DOHH2 (cell line): Measurements from ENCODE around the gene BCAR3.

Experiments used
- EZH2phosphoT487 ChIP-seq: fragments of 200-600 bp; sonication (generic); IDR thresholded peaks from 2 replicates; pipeline ENCODE4 v1.6.1; 2017; ENCODE audit warnings: borderline replicate concordance, mild to moderate bottlenecking, antibody characterized with exemption, low read length, moderate library complexity, mixed read lengths
- TF ChIP-seq, protein P1 (sequence below): fragments of 200-600 bp; sonication (generic); IDR thresholded peaks from one replicate; pipeline ENCODE4 v1.5.1; 2014; ENCODE audit warnings: antibody characterized with exemption, mild to moderate bottlenecking, low read depth, low read length; ENCODE audit not compliant: poor library complexity, severe bottlenecking

DNA sequence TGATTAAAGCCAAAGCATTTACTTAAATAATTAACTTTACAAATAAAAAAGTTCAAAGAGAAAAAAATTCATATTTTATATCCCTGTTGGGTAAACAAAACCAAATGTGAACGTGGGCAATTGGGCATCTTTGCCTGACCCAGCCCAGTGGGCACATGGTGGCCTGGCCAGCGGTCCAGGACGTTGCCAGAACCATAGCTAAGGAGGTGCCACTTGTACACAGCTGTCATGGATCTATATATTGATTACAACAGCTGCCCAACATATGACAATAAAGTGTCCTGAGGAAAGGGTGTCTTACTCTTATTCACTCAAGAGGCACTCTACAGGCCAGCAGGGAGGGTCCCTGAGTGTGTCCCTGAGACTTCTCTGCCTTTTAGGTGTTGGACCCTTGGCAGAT is 78.5 kb downstream of the BCAR3 start:
- TF ChIP-seq, protein P1, sequence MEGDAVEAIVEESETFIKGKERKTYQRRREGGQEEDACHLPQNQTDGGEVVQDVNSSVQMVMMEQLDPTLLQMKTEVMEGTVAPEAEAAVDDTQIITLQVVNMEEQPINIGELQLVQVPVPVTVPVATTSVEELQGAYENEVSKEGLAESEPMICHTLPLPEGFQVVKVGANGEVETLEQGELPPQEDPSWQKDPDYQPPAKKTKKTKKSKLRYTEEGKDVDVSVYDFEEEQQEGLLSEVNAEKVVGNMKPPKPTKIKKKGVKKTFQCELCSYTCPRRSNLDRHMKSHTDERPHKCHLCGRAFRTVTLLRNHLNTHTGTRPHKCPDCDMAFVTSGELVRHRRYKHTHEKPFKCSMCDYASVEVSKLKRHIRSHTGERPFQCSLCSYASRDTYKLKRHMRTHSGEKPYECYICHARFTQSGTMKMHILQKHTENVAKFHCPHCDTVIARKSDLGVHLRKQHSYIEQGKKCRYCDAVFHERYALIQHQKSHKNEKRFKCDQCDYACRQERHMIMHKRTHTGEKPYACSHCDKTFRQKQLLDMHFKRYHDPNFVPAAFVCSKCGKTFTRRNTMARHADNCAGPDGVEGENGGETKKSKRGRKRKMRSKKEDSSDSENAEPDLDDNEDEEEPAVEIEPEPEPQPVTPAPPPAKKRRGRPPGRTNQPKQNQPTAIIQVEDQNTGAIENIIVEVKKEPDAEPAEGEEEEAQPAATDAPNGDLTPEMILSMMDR = no peak
- TF ChIP-seq EZH2phosphoT487 = no peak
